Measurements from ENCODE around the gene C20orf144. TPM values are rescaled to one million over a fixed set of nuclear protein-coding genes. Genes with fewer than 3 reads are reported as not detected.

C20orf144 gene
- total RNA-seq, 1 donor from 2014 or later: not detected

DNA sequence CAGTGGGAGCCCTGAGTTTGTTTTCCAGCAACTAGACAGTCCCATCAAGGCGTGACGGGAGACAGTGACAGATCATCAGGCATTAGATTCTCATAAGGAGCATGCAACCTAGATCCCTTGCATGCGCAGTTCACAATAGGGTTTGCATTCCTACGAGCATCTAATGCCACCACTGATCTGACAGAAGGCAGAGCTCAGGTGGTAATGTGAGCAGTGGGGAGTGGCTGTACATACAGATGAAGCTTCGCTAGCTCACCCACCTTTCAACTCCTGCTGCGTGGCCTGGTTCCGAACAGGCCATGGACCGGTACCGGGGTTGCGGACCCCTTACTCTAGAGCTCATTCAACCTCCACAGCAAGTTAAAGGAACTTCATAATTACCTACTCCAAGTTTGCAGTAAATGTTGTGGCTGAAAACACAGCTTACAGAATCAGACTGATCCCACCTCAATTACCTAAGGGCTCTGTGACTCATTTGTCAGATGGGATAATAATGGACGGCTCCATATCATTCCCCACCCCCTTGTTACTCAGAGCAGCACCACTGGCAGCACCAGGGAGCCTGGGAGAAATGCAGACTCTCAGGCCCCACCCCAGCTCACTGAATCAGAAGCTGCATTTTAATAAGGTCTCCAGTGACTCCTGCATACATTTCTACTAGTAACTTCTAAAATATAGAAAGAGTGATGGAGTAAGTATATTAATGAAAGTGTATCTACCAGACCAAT lies 42.2 kb downstream of the C20orf144 start:
- Histone ChIP-seq H3K4me3 (ENCODE audit: low read depth, low read length) (no peak overlapping the region), H3K27me3 (ENCODE audit: control insufficient read depth, insufficient read depth, low read length) (no peaks in the 10 kb centered on the region), H3K36me3 (ENCODE audit: control insufficient read depth, insufficient read depth, low read length) (peaks cover 1% of the 10 kb centered on the region)
- peak; percentile 72 for DNase-seq (ENCODE audit: low read depth)
- TF ChIP-seq, protein P1, sequence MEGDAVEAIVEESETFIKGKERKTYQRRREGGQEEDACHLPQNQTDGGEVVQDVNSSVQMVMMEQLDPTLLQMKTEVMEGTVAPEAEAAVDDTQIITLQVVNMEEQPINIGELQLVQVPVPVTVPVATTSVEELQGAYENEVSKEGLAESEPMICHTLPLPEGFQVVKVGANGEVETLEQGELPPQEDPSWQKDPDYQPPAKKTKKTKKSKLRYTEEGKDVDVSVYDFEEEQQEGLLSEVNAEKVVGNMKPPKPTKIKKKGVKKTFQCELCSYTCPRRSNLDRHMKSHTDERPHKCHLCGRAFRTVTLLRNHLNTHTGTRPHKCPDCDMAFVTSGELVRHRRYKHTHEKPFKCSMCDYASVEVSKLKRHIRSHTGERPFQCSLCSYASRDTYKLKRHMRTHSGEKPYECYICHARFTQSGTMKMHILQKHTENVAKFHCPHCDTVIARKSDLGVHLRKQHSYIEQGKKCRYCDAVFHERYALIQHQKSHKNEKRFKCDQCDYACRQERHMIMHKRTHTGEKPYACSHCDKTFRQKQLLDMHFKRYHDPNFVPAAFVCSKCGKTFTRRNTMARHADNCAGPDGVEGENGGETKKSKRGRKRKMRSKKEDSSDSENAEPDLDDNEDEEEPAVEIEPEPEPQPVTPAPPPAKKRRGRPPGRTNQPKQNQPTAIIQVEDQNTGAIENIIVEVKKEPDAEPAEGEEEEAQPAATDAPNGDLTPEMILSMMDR (IDR thresholded peaks at IDR 0.05; ENCODE audit: insufficient read depth, low read length, severe bottlenecking): no peak
- no peak for FAIRE-seq

DNA sequence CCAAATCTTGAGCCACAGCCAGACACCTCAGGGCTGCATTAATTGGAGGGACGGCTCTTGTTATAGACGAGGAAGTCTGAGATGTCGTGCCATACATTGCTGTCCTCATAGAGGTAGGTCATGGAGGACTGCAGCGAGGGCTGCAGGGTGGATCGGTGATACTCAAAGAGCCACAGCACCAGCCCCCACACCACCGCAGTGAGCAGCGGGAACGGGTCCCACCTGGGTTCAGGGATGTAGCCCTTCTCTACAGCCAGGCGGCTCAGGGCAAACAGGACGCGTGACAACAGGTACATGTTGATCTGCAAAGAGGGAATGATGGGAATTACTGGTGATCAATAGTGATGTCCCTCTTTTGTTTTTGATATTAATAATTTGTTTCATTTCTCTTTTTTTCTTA lies 45.5 kb downstream of the C20orf144 start:
- peaks cover 2% of the 10 kb centered on the region for H3K36me3 ChIP-seq (ENCODE audit: control insufficient read depth, insufficient read depth, low read length)

DNA sequence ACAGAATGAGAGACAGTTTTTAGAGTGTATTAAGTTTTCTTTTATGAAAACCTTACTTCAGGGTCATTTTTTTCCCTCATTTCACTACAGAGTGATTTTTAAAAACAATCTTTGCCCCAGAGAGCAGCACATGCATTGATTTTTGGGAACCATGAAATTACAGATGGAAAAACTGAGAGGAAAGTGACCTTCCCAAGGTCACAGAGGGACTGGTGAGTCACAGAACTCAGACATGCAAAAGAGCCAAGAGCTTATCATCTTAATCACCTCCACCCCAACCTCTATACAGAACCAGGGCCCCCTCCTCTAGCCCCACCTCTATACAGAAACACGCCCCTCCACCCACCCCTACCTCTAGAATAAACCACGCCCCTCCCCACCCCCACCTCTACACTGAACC lies 47.3 kb downstream of the C20orf144 start:
- no peak for FAIRE-seq
- Histone ChIP-seq H3K36me3 (ENCODE audit: control insufficient read depth, insufficient read depth, low read length) (peaks cover 4% of the 10 kb centered on the region), H3K4me3 (ENCODE audit: low read depth, low read length) (no peak overlapping the region), H3K27me3 (ENCODE audit: control insufficient read depth, insufficient read depth, low read length) (no peaks in the 10 kb centered on the region)
- TF ChIP-seq, protein P1 (IDR thresholded peaks at IDR 0.05; ENCODE audit: insufficient read depth, low read length, severe bottlenecking): no peak
- DNase-seq (ENCODE audit: low read depth): no peak

More for the DNA sequence above, 45.5 kb downstream of the C20orf144 start:
- TF ChIP-seq, protein P1 (IDR thresholded peaks at IDR 0.05; ENCODE audit: insufficient read depth, low read length, severe bottlenecking): no peak
- DNase-seq (ENCODE audit: low read depth) (no peak), FAIRE-seq (no peak)
- H3K27me3 ChIP-seq (ENCODE audit: control insufficient read depth, insufficient read depth, low read length): no peaks in the 10 kb centered on the region
- H3K4me3 ChIP-seq (ENCODE audit: low read depth, low read length): no peak overlapping the region

- peaks cover 4% of the 10 kb centered on the region for H3K36me3 ChIP-seq (ENCODE audit: control insufficient read depth, insufficient read depth, low read length)
- H3K4me3 ChIP-seq (ENCODE audit: low read depth, low read length): no peak overlapping the region
- DNase-seq (ENCODE audit: low read depth): no peak
- TF ChIP-seq, protein P1 (IDR thresholded peaks at IDR 0.05; ENCODE audit: insufficient read depth, low read length, severe bottlenecking): no peak
- no peaks in the 10 kb centered on the region for H3K27me3 ChIP-seq (ENCODE audit: control insufficient read depth, insufficient read depth, low read length)
- no peak for FAIRE-seq
These were observed 47.9 kb downstream of the C20orf144 start for GRCh38 chr20:33709905-33710541.

DNA sequence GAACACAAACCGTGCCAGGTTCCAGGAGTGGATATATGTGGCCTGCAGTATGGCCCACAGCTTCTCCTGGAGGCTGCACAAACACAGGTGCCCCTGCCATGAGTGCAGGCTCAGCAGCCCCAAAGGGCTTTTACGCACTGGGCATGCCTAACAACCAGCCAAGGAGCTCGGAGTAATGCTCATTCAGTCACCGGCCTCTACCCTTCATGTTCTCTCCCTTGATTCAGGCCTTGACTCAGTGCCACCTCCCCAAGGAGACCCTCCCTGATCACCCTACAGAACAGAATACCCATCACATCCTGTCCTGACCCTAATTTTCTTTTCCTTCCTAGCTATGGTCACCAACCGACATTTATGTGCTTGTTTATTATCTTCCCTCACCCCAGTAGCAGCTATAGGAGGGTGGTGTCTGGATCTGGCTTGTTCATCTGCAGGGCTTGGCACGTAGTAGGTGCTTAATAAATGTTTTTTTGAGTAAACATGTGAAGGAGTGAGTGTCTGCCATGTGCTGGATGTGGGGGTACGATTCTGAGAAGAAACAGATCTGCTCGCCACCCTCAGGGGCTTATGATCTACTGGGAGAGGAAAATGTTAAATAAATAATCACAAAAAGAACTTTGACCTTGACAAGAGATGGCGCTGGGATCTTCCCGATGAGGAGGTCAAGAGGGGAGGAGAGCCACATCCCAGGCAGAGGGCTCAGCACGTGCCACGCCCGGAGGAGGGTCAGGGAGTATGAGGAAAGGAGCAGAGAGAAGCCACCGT lies 48.7 kb downstream of the C20orf144 start:
- Histone ChIP-seq H3K27me3 (ENCODE audit: control insufficient read depth, insufficient read depth, low read length) (no peaks in the 10 kb centered on the region), H3K4me3 (ENCODE audit: low read depth, low read length) (no peak overlapping the region), H3K36me3 (ENCODE audit: control insufficient read depth, insufficient read depth, low read length) (peaks cover 4% of the 10 kb centered on the region)
- DNase-seq (ENCODE audit: low read depth) (no peak), FAIRE-seq (no peak)
- TF ChIP-seq, protein P1 (IDR thresholded peaks at IDR 0.05; ENCODE audit: insufficient read depth, low read length, severe bottlenecking): no peak
